Dermis microvascular lymphatic vessel endothelial cell (primary cell): ENCODE results near the gene NPEPL1. TPM values are rescaled to one million over a fixed set of nuclear protein-coding genes. Genes with fewer than 3 reads are reported as not detected.

Source experiments
- DNase-seq, 2 donors: peaks; one replicate each; pipeline versions ENCODE4 v3.0.0 to v3.0.0-alpha.2; 2010; ENCODE audit warnings: low read depth in 2 of 2
- total RNA-seq: library from RNA; depleted of rRNA; stranded (reverse); fragments of >200 nt; gene quantifications from 2 replicates; pipeline ENCODE4 v1.2.1, GENCODE V29; 2014

Gene NPEPL1
- total RNA-seq, 1 donor from 2014 or later = 17.6 TPM

- DNase-seq = no peak
Observed at GRCh38 chr20:58682656-58683531, 9.7 kb upstream of the NPEPL1 start.

DNA sequence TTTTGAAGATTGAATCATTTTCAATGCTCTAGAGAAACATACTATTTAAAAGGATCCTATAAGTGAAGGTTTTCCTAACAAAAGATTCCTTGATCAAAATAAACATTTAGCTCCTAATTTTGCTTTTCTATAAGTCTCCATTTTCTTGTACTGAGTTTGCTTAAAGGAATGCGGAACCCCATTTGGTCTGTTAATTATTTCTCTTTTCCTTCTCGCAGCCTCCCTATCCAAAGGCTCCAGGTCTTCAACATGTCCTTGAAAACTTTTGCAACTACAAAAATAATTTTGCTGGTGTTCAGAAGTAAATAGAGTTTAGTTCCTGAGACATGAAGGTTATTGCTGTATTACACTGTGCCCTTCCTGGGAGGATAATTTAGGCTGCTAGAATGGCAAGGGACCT is 8.3 kb upstream of the NPEPL1 start:
- DNase-seq = no peak

DNA sequence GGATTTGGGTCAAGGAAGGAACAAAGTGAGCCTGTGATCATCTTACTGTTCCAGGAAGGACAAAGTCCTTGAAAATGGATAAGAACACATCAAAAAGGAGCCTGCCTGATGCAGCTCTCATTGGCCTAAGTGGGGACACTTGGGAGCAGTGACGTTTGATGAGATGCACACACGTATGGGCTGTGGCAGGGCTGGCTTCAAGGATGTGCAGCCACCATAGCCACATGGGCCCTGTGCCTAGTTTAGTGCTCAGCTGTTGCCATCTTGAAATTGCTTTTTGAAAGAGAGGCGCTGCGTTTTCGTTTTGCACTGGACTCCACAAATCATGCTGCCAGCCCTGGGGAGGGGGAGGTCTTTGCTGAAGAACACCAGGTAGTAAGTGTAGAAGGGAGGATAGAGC is 6.6 kb upstream of the NPEPL1 start:
- DNase-seq = no peak

DNA sequence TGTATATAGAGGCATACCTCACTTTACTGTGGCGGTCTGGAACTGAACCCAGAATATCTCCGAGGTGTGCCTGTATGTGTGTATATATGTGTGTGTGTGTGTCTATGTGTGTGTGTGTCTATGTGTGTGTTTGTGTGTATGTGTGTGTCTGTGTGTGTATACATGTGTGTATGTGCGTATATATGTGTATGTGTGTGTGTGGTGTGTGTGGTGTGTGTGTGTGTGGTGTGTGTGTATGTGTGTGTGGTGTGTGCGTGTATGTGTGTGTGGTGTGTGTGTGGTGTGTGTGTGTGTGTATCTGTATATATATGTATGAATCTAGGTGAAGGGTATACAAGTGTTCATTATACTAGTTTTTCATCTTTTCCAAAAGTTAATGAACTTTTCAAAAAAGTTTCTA is 4.2 kb upstream of the NPEPL1 start:
- DNase-seq = no peak

- peak in 1 of 2 donors; percentile 28 for DNase-seq
Observed at GRCh38 chr20:58688840-58689239, 3.8 kb upstream of the NPEPL1 start.

DNA sequence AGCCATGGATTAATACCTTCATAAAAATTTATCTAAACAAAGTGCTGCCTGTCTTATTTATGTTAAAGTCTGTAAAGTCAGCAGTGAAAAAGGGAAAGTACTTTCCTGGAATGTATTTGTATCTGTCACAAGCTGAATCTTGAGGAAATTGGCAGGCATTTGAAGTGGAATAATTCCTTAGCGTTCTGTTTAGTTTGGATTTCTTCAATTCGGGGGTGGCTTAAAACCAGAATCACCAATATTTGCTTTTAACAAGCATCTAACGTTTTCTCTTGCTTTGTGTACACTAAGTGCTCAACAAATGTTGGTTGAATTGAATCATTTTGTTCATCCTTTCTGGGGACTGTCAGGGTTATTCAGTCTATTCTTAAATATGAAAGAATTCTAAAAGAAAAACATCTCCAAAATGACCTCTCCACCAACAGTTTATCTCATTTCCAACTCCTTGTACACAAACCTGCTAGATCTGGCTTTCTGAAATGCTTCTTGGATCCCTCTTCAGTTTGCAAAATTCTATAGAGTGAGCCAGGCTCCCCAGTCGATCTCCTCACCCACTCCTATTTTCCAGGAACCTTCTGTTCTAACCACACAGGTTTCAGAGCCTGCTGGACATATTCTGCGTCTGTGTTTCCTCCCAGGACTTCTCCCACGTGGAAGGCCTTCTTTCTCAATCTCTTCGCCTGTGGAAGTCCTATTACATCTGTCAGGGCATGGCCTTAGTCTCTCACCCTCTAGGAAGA is 2.0 kb upstream of the NPEPL1 start:
- DNase-seq = no peak

- no peak for DNase-seq
Observed at GRCh38 chr20:58691773-58692578, 624 bp upstream of the NPEPL1 start.

- peak in 1 of 2 donors; percentile 21 for DNase-seq
Observed at GRCh38 chr20:58693226-58694006, 816 bp downstream of the NPEPL1 start.

GRCh38 chr20:58694241-58695083 is 1.9 kb downstream of the NPEPL1 start:
- no peak for DNase-seq

DNA sequence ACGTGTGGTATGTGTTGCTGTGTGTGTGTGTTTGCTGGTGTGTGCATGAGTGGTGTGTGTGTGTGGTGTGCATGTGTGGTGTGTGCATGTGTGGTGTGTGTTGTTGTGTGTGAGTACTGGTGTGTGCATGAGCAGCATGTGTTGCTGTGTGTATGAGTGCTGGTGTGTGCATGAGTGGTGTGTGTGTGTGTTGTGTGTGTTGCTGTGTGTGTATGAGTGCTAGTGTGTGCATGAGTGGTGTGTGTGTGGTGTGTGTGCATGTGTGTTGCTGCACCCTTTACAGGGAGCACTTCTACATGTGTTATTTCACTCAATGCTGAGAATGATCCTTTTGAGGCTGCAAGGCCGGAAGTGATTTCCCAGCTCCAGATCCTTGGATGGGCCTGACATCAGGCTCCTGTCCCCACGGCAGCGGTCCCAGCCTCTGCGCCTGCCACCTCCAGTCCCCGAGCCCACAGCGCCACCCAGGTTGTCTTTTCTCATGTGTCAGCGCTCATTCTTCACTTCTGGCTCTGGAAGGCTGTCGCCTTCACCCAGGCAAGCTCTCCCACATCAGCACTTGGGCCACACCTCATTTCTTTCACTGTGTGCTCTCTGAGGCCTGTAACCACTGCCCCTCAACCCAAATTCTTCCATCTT is 2.6 kb downstream of the NPEPL1 start:
- DNase-seq = no peak

GRCh38 chr20:58695895-58696375 is 3.3 kb downstream of the NPEPL1 start:
- no peak for DNase-seq

DNA sequence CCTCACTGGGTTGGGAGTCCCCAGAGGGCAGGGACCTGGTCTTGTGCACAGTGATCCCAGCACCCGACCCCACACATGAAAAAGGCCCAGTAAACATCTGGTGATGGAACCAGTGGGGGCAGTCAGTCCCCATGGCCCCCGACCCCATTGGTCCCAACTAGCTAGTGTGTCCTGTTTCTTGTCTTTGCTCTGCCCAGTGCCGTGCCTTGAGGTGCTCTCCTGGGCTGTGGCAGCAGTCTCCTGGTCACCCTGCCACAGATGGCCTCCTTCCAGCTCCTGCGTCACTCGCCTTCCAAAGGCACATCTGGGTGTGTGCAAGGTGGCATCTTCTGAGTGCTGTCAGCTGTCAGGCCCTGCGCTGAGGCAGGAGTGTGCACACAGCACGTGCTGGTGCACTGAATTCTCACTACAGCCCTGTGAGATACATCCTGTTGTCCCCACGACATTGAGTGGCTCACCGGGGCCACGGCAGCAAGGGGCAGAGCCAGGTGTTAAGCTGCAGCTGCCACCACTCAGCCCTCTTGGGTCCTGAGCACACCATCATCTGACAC is 3.9 kb downstream of the NPEPL1 start:
- no peak for DNase-seq

DNA sequence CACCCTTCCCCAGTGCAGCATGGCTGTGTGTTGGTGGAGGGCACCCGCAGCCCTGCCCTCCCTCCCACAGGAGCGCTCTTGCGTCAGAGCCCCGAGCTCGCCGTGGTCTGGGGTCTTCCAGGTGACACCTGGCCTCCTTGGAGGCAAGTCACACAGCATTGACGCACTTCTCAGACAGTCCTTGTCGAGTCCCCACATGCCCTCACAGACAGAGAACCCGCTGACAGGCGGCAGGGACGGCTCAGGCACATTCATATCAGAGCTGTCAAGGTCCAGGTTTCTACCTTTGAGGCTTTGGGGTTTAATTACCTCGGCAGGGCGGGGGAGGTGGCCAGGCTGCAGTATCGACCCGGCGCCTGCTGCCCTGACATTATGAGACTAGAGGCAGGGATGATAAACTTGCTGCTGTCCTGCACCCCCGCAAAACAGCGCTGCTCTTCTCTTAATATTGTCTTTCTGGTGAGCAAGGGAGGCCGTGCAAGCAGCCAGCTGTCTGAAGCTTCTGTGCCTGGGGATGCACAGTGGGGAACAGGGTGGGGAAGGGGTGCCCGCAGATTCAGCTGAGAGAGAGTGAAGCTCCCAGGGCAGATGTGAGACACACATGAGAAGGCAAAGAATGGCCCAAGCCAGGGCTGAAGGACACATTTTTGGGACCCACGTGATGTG is 4.7 kb downstream of the NPEPL1 start:
- no peak for DNase-seq

GRCh38 chr20:58697867-58698703 is 5.5 kb downstream of the NPEPL1 start:
- no peak for DNase-seq

- DNase-seq = no peak
Observed at GRCh38 chr20:58698741-58699622, 6.4 kb downstream of the NPEPL1 start.

DNA sequence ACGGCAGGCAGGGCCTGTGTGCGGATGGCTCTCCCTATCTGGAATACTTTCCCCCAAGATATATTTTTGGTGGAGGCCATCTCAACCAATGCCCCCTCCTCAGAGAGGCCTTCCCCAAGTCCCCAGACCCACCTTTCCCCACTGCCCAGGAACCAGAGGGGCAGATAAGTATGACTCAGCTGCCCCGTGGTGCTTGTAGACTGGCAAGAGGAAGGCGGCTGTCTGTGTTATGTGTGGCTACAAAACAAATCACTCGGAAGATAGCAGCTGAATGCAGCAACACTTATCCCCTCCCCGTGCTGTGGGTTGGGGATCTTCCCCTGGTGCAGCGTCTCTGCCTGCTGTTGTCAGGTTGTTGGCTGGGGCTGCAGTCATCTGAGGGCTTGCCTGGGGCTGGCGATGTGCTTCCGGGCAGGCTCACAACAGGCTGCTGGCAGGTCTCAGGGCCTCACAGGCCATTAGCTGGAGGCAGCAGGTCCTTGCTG is 7.1 kb downstream of the NPEPL1 start:
- no peak for DNase-seq
